Keratinocyte (primary cell): ENCODE results near the gene MAP7. TPM values are rescaled to one million over a fixed set of nuclear protein-coding genes. Genes with fewer than 3 reads are reported as not detected.

Experiments
- DNase-seq: peaks from one replicate; pipeline ENCODE4 v3.0.0-alpha.2; 2011; ENCODE audit warnings: low read depth, missing footprints, low spot score
- FAIRE-seq: peaks from 2 replicates; lab custom pipeline; 2011; peaks lifted over from hg19 to GRCh38; lab: Jason Lieb, UNC
- H2AFZ ChIP-seq: 2 replicates; pipeline ENCODE4 v1.6.0; 2012; ENCODE audit warnings: low read length, control low read depth, inconsistent platforms; ENCODE audit not compliant: control insufficient read depth
- H3K27ac ChIP-seq: 2 replicates; pipeline ENCODE4 v1.5.1; 2011; ENCODE audit warnings: low read length; ENCODE audit not compliant: control insufficient read depth, insufficient read depth
- H3K27me3 ChIP-seq: 3 replicates; pipeline ENCODE4 v1.6.0; 2011; ENCODE audit warnings: low read length; ENCODE audit not compliant: control insufficient read depth, insufficient read depth; ENCODE audit errors: extremely low read depth
- H3K36me3 ChIP-seq, 2 experiments: 2 replicates in 1 of 2; 3 replicates in 1 of 2; pipeline ENCODE4 v1.5.1; 2011; ENCODE audit warnings: low read length in 2 of 2, mild to moderate bottlenecking in 1 of 2; ENCODE audit not compliant: control insufficient read depth in 2 of 2, insufficient read depth in 2 of 2; ENCODE audit errors: extremely low read depth in 1 of 2
- H3K4me1 ChIP-seq: 3 replicates; pipeline ENCODE4 v1.5.1; 2011; ENCODE audit warnings: low read length; ENCODE audit not compliant: control insufficient read depth, insufficient read depth; ENCODE audit errors: extremely low read depth
- H3K4me2 ChIP-seq: 3 replicates; pipeline ENCODE4 v1.6.0; 2011; ENCODE audit warnings: low read depth, low read length; ENCODE audit not compliant: control insufficient read depth, insufficient read depth; ENCODE audit errors: extremely low read depth
- H3K4me3 ChIP-seq, 3 experiments: fragments of 200-600 bp in 1 of 3; sonication (generic) in 1 of 3; 2 replicates in 2 of 3; 3 replicates in 1 of 3; pipeline ENCODE4 v1.5.1; 2011 to 2016; ENCODE audit warnings: low read length in 3 of 3, mild to moderate bottlenecking in 3 of 3, control low read depth in 2 of 3, inconsistent platforms in 1 of 3, low read depth in 1 of 3, mixed read lengths in 1 of 3, mixed run types in 1 of 3, moderate library complexity in 1 of 3; ENCODE audit not compliant: control insufficient read depth in 2 of 3, insufficient read depth in 2 of 3; ENCODE audit errors: extremely low read depth in 1 of 3
- H3K79me2 ChIP-seq: 2 replicates; pipeline ENCODE4 v1.6.0; 2012; ENCODE audit warnings: low read length; ENCODE audit not compliant: control insufficient read depth, insufficient read depth
- H3K9ac ChIP-seq: 3 replicates; pipeline ENCODE4 v1.6.0; 2011; ENCODE audit warnings: low read length; ENCODE audit not compliant: control insufficient read depth, insufficient read depth; ENCODE audit errors: extremely low read depth
- H3K9me1 ChIP-seq: 3 replicates; pipeline ENCODE4 v1.6.0; 2011; ENCODE audit warnings: low read length; ENCODE audit not compliant: control insufficient read depth, insufficient read depth; ENCODE audit errors: extremely low read depth
- H3K9me3 ChIP-seq: 2 replicates; pipeline ENCODE4 v1.5.1; 2012; ENCODE audit warnings: low read depth, low read length; ENCODE audit not compliant: control insufficient read depth
- H4K20me1 ChIP-seq: 3 replicates; pipeline ENCODE4 v1.6.0; 2011; ENCODE audit warnings: low read length; ENCODE audit not compliant: control insufficient read depth, insufficient read depth; ENCODE audit errors: extremely low read depth
- CTCF ChIP-seq, 3 experiments: IDR thresholded peaks in 1 of 3; conservative IDR thresholded peaks in 1 of 3; optimal IDR thresholded peaks in 1 of 3; 2 replicates in 2 of 3; 3 replicates in 1 of 3; pipeline versions ENCODE3 to v1.5.1; 2011; ENCODE audit warnings: low read length in 3 of 3, mild to moderate bottlenecking in 3 of 3, moderate library complexity in 2 of 3, control low read depth in 1 of 3, inconsistent platforms in 1 of 3; ENCODE audit not compliant: insufficient read depth in 2 of 3; ENCODE audit errors: extremely low read depth in 1 of 3
- EZH2 ChIP-seq: IDR thresholded peaks from one replicate; pipeline ENCODE4 v1.6.1; 2012; ENCODE audit warnings: inconsistent platforms, mild to moderate bottlenecking, low read length, moderate library complexity
- dilution Hi-C: fragments of 300-500 bp; cut with MboI; formaldehyde crosslinking; loops from one replicate; pipeline ENCODE4 v1.7.0; 2020; ENCODE audit warnings: low sequenced_read_pairs; ENCODE audit not compliant: extremely low pct_ligation_motif_present
- polyA plus RNA-seq, 5 experiments: library from polyadenylated mRNA; depleted of rRNA in 3 of 5; stranded (reverse) in 3 of 5; stranded (forward) in 1 of 5; unstranded in 1 of 5; fragments of >200 nt; gene quantifications; 1 replicate in 1 of 5; 2 replicates in 3 of 5; 3 replicates in 1 of 5; pipeline versions ENCODE4 v1.2.1 to v1.2.3, GENCODE V29; 2011 to 2012; ENCODE audit warnings: missing spikeins in 2 of 5, low read depth in 1 of 5, low replicate concordance in 1 of 5

Gene MAP7
- polyA plus RNA-seq, 1 donor (not counting 4 experiments of a cell fraction or from before 2014, with no cell fraction given): 11.8 TPM

GRCh38 chr6:136510782-136511181 is 39.4 kb downstream of the MAP7 start:
- H3K4me1 ChIP-seq: peaks cover 3% of the 10 kb centered on the region

GRCh38 chr6:136510299-136510698 is 39.9 kb downstream of the MAP7 start:
- H3K9ac ChIP-seq: no peak overlapping the region
- DNase-seq (no peak), FAIRE-seq (no peak)
- H4K20me1 ChIP-seq: no peaks in the 10 kb centered on the region
- no peak overlapping the region for H3K4me2 ChIP-seq
- peaks cover 0 to 1% of the 10 kb centered on the region in 2 experiments for H3K36me3 ChIP-seq
- H3K9me1 ChIP-seq: no peaks in the 10 kb centered on the region
- no peak overlapping the region for H3K27ac ChIP-seq
- H2AFZ ChIP-seq: no peak overlapping the region
- H3K4me1 ChIP-seq: peaks cover 3% of the 10 kb centered on the region
- H3K4me3 ChIP-seq: no peak overlapping the region
- H3K9me3 ChIP-seq: no peaks in the 10 kb centered on the region
- peaks cover 5% of the 10 kb centered on the region for H3K79me2 ChIP-seq
- no peaks in the 10 kb centered on the region for H3K27me3 ChIP-seq
- TF ChIP-seq CTCF (optimal IDR thresholded peaks at IDR 0.05 in 1 of 3, IDR thresholded peaks at IDR 0.05 in 1 of 3, conservative IDR thresholded peaks at IDR 0.05 in 1 of 3; ENCODE audit: extremely low read depth in 1 of 3, insufficient read depth in 2 of 3, low read length in 3 of 3) (no peak), EZH2 (no peak)
- dilution Hi-C loops: no loop called here

More at GRCh38 chr6:136510782-136511181, 39.4 kb downstream of the MAP7 start:
- H3K27me3 ChIP-seq: no peaks in the 10 kb centered on the region
- H3K4me3 ChIP-seq: no peak overlapping the region
- H3K9ac ChIP-seq: no peak overlapping the region
- H3K36me3 ChIP-seq: peaks cover 0 to 1% of the 10 kb centered on the region in 2 experiments
- DNase-seq (no peak), FAIRE-seq (no peak)
- dilution Hi-C loops: no loop called here
- H3K9me3 ChIP-seq: no peaks in the 10 kb centered on the region
- no peak overlapping the region for H2AFZ ChIP-seq
- H3K79me2 ChIP-seq: peaks cover 6% of the 10 kb centered on the region
- H3K27ac ChIP-seq: no peak overlapping the region
- no peaks in the 10 kb centered on the region for H3K9me1 ChIP-seq
- H3K4me2 ChIP-seq: no peak overlapping the region
- TF ChIP-seq CTCF (optimal IDR thresholded peaks at IDR 0.05 in 1 of 3, IDR thresholded peaks at IDR 0.05 in 1 of 3, conservative IDR thresholded peaks at IDR 0.05 in 1 of 3; ENCODE audit: extremely low read depth in 1 of 3, insufficient read depth in 2 of 3, low read length in 3 of 3) (no peak), EZH2 (no peak)
- H4K20me1 ChIP-seq: no peaks in the 10 kb centered on the region
